D721Med (cell line): ENCODE results near the gene CCDC148.

Source experiments
- DNase-seq: peaks from one replicate; pipeline ENCODE4 v3.0.0; 2011; ENCODE audit warnings: low spot score; ENCODE audit not compliant: insufficient read length
- FAIRE-seq: peaks from 2 replicates; lab custom pipeline; 2011; peaks lifted over from hg19 to GRCh38; lab: Jason Lieb, UNC
- TF ChIP-seq, protein P1 (sequence below): IDR thresholded peaks from 2 replicates; pipeline ENCODE4 v1.5.1; 2012; ENCODE audit warnings: mild to moderate bottlenecking, control low read depth; ENCODE audit not compliant: insufficient read depth; ENCODE audit errors: missing control alignments

CCDC148 gene

DNA sequence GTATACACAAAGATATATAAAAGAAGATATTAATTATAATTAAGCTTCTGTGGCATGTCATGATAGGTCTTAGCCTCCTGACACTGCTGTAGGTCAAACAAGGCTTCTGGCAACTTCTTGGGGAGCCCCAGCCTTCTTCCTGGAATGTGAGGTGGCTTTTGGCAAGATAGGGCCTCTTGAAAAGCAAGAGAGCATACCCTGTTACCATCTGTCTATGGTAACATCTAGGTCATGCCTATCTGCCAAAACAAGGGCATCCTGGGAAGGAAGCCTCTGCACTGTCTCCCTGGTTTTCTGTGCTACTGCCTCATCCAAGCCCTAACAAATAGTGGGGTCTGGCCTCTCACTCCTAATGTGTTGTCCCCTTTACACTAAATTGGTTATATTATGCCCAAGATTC lies 70.9 kb downstream of the CCDC148 start:
- TF ChIP-seq, protein P1, sequence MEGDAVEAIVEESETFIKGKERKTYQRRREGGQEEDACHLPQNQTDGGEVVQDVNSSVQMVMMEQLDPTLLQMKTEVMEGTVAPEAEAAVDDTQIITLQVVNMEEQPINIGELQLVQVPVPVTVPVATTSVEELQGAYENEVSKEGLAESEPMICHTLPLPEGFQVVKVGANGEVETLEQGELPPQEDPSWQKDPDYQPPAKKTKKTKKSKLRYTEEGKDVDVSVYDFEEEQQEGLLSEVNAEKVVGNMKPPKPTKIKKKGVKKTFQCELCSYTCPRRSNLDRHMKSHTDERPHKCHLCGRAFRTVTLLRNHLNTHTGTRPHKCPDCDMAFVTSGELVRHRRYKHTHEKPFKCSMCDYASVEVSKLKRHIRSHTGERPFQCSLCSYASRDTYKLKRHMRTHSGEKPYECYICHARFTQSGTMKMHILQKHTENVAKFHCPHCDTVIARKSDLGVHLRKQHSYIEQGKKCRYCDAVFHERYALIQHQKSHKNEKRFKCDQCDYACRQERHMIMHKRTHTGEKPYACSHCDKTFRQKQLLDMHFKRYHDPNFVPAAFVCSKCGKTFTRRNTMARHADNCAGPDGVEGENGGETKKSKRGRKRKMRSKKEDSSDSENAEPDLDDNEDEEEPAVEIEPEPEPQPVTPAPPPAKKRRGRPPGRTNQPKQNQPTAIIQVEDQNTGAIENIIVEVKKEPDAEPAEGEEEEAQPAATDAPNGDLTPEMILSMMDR = no peak
- DNase-seq = no peak
- FAIRE-seq = no peak

DNA sequence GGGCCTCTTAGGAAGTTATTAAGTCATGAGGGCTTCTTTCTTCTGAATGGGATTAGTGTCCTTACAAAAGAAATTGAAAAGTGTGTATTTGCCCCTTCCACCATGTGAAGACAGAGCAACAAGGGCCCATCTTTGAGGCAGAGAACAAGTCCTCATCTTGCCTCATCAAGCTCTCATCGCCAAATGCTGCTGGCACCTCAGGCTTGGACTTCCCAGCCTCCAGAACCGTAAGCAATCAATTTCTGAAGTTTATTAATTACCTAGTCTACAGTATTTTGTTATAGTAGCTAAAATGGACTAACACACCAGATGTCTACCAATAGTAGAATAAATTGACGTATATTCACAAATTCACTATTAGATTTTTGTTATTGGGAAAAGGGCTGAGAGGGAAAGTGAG lies 74.6 kb downstream of the CCDC148 start:
- DNase-seq (no peak), FAIRE-seq (no peak)
- TF ChIP-seq, protein P1 = no peak

DNA sequence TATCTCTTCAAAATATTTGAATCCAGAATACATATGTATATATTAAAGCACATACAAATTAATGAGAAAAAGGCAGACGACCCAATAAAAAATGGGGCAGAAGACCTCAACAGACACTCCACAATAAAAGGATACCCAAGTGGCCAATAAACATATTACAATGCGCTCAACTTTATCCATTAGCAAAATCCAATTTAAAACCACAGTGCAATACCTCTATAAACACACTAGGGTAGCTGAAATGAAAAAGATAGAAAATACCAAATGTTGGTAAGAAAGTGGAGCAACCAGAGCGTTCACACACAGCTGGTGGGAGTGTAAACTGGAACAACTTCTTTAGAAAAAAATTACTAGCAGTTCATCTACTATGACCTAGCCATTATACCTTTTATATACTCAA lies 75.3 kb downstream of the CCDC148 start:
- TF ChIP-seq, protein P1 = no peak
- DNase-seq (no peak), FAIRE-seq (no peak)

DNA sequence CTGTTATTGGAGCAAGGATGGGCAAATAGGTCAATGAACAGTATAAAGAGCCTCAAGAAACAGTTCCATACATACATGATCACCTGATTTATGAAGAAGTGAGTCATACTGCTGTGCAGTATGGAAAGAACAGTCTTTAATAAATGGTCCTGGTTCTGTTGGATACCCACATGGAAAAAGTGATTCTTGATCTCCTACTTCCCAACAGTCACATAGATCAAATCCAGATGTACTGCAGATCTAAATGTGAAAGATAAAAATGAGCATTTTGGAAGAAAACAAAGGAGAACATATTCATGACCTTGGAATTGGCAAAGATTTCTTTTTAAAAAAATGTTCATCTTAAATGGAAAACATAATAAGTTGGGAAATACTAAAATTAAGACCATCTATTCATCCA lies 75.8 kb downstream of the CCDC148 start:
- DNase-seq = no peak
- FAIRE-seq = no peak
- TF ChIP-seq, protein P1 = no peak

DNA sequence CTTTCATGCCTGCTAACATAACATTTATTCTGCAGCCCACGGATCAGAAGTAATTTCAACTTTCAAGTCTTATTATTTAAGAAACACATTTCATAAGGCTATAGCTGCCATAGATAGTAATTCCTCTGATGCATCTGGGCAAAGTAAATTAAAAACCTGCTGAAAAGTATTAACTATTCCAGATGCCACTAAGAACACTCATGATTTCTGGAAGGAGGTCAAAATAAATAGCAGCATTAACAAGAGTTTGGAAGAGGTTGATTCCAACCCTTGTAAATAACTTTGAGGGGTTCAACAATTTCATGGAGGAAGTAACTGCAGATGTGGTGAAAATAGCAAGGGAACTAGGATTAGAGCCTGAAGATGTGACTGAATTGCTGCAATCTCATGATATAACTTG lies 77.6 kb downstream of the CCDC148 start:
- DNase-seq = no peak
- TF ChIP-seq, protein P1 = no peak
- FAIRE-seq = no peak

DNA sequence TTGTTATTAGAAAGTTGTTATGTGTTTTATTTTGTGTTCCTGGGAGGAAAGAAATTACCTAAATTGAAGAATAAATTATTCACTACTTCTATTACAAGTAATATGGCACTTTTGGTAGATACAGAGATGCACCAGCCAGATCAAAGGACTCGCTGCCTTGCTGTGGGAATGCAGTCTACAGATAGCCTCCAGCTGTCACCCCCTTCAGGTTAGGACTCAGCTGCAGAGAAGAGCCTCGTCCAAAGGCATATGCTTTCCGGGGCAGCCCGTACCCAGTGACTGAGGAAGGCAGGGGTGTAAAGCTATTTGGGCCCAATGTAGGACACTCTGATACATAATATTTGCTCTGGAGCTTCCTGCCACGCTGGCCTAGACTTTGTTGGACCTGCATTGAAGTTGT lies 90.2 kb downstream of the CCDC148 start:
- TF ChIP-seq, protein P1 = no peak
- FAIRE-seq = no peak
- no peak for DNase-seq

DNA sequence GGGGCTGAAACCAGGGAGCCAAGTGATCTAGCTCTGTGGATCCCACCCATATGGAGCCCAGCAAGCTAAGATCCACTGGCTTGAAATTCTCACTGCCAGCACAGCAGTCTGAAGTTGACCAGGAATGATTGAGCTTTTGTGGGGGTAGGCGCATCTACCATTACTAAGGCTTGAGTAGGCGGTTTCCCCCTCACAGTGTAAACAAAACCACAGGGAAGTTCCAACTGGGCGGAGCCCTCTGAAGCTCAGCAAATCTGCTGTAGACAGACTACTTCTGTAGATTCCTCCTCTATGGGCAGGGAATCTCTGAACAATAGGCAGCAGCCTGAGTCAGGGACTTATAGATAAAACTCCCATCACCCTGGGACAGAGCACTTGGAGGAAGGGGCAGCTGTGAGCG lies 96.7 kb downstream of the CCDC148 start:
- TF ChIP-seq, protein P1 = no peak
- FAIRE-seq (no peak), DNase-seq (no peak)
